Measurements from ENCODE around the gene STX16.

Gene STX16

DNA sequence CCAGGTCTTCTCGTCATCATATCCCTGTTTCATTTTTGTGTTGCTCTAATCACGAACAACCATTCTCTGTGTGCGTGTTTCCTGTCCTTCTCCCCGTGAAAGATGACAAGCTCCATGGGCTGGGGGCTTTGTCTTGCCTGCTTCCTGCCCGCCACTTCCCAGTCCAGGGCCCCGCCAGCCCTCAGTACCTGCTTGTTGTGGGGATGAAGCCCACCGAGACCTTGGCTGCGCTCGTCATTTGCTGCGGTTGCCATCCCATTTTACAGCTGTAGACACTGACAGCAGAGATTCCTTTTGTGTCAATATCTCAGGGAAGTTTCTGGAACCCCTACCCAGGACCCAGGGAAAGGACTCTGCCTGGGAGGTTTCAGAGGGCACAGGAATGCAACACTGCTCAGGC, 40.3 kb upstream of the STX16 start:
- no peak for DNase-seq (ENCODE audit: low read depth in 1 of 2, low spot score in 1 of 2)
- Histone ChIP-seq H3K4me3 (replicated peaks; ENCODE audit: insufficient read depth, low read length) (no peak overlapping the region), H3K27me3 (ENCODE audit: insufficient read depth, poor library complexity, severe bottlenecking) (no peaks in the 10 kb centered on the region), H3K27ac (replicated peaks) (no peak overlapping the region)
- TF ChIP-seq POLR2AphosphoS5 (IDR thresholded peaks at IDR 0.05; ENCODE audit: low read depth) = no peak
- no peak for TF ChIP-seq CTCF (IDR thresholded peaks at IDR 0.05; ENCODE audit: insufficient read depth, low read length)
- TF ChIP-seq, protein P1, sequence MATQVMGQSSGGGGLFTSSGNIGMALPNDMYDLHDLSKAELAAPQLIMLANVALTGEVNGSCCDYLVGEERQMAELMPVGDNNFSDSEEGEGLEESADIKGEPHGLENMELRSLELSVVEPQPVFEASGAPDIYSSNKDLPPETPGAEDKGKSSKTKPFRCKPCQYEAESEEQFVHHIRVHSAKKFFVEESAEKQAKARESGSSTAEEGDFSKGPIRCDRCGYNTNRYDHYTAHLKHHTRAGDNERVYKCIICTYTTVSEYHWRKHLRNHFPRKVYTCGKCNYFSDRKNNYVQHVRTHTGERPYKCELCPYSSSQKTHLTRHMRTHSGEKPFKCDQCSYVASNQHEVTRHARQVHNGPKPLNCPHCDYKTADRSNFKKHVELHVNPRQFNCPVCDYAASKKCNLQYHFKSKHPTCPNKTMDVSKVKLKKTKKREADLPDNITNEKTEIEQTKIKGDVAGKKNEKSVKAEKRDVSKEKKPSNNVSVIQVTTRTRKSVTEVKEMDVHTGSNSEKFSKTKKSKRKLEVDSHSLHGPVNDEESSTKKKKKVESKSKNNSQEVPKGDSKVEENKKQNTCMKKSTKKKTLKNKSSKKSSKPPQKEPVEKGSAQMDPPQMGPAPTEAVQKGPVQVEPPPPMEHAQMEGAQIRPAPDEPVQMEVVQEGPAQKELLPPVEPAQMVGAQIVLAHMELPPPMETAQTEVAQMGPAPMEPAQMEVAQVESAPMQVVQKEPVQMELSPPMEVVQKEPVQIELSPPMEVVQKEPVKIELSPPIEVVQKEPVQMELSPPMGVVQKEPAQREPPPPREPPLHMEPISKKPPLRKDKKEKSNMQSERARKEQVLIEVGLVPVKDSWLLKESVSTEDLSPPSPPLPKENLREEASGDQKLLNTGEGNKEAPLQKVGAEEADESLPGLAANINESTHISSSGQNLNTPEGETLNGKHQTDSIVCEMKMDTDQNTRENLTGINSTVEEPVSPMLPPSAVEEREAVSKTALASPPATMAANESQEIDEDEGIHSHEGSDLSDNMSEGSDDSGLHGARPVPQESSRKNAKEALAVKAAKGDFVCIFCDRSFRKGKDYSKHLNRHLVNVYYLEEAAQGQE (IDR thresholded peaks at IDR 0.05; ENCODE audit: insufficient replicate concordance, low read depth) = no peak
- no peak for TF ChIP-seq SPI1 (IDR thresholded peaks at IDR 0.05; ENCODE audit: borderline replicate concordance, low read depth)
- no peak for TF ChIP-seq GABPA (IDR thresholded peaks at IDR 0.05; ENCODE audit: low read depth)

DNA sequence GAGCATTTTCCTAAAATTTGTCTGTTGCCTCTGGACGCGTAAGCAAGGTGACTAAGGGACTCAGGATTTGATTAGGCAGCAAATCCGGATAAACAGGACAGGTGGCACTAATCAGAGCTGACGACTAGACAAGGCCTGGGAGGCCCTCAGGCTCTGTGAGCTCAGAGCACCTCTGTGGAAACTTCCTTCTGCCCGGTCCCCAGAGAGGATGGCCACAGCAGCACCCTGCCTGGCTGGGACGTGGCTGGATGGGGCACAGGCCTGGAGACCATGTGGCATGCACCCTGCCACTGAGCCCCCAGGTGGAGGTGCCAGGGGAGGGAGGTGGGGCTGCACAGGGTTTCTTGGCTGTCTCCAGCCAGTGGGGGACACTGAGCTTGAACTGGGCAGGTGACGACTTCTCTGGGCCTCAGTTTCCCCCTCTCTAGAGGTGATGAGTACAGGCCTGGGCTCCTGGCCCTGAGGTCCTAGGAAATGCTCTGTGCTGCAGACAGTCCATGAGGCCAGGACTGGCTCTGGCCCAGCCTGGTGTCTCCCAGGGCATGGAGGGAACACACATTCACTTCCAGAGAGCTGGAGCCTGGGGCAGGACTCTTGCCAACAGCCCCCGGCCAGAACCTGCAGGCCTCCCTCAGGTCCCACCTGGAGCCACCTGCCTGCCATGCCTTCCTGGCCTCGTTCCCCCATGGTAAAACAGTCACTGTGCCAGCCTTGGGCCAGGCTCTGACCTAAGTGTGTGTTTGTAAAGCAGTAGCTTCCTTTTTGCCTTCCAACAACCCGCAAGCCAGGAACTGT, 39.6 kb upstream of the STX16 start:
- peak in 1 of 2 experiments; percentile 34 for DNase-seq (ENCODE audit: low read depth in 1 of 2, low spot score in 1 of 2)
- H3K27me3 ChIP-seq (ENCODE audit: insufficient read depth, poor library complexity, severe bottlenecking) = no peaks in the 10 kb centered on the region
- no peak overlapping the region for H3K4me3 ChIP-seq (replicated peaks; ENCODE audit: insufficient read depth, low read length)
- H3K27ac ChIP-seq (replicated peaks) = no peak overlapping the region
- TF ChIP-seq CTCF (IDR thresholded peaks at IDR 0.05; ENCODE audit: insufficient read depth, low read length) (no peak), GABPA (IDR thresholded peaks at IDR 0.05; ENCODE audit: low read depth) (no peak), POLR2AphosphoS5 (IDR thresholded peaks at IDR 0.05; ENCODE audit: low read depth) (no peak), SPI1 (IDR thresholded peaks at IDR 0.05; ENCODE audit: borderline replicate concordance, low read depth) (no peak)
- TF ChIP-seq, protein P1 (IDR thresholded peaks at IDR 0.05; ENCODE audit: insufficient replicate concordance, low read depth) = no peak

DNA sequence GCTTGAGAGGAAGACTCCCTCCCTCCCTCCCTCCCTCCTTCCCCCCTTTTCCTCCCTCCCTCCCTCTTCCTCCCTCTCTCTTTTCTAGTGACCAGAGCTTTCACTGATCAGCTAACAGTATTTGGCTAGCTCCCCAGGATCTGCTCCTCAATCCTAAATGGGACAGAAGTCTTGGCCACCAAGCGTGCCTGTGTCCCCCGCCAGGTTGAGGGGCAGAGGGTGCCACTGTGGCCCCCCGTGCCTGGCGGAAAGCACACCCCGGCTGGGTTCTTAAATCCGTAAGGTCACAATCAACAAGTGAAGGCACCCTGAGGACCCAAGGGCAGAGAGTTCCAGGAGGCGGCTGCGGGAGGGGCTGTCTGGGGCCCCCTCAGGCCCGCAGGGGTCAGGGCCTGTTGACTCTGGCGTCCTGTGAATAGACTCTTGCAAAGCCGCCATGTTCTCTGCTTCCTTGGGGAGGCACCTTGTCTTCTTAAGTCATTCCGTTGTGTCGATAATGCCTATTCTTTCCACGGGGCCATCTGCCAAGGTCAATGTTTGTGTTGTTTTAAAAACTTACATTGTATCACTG, 38.9 kb upstream of the STX16 start:
- no peak for DNase-seq (ENCODE audit: low read depth in 1 of 2, low spot score in 1 of 2)
- TF ChIP-seq POLR2AphosphoS5 (IDR thresholded peaks at IDR 0.05; ENCODE audit: low read depth) (no peak), GABPA (IDR thresholded peaks at IDR 0.05; ENCODE audit: low read depth) (no peak), CTCF (IDR thresholded peaks at IDR 0.05; ENCODE audit: insufficient read depth, low read length) (no peak), SPI1 (IDR thresholded peaks at IDR 0.05; ENCODE audit: borderline replicate concordance, low read depth) (no peak)
- TF ChIP-seq, protein P1 (IDR thresholded peaks at IDR 0.05; ENCODE audit: insufficient replicate concordance, low read depth) = no peak
- no peaks in the 10 kb centered on the region for H3K27me3 ChIP-seq (ENCODE audit: insufficient read depth, poor library complexity, severe bottlenecking)
- no peak overlapping the region for H3K27ac ChIP-seq (replicated peaks)
- H3K4me3 ChIP-seq (replicated peaks; ENCODE audit: insufficient read depth, low read length) = no peak overlapping the region

Measured in HL-60 (cell line).